ENCODE measurements around the gene B3GNT2. TPM values are rescaled to one million over a fixed set of nuclear protein-coding genes. Genes with fewer than 3 reads are reported as not detected.
"Not testable (repeated sequence)": the region's sequence is repeated elsewhere in the genome, so short reads cannot be mapped to it uniquely, and the experiment has no call there.

Gene B3GNT2
- total RNA-seq, 4 donors from 2014 or later = 12.6 to 41.9 (median 28.0) TPM

GRCh38 chr2:62151306-62151638, 44.6 kb upstream of the B3GNT2 start:
- DNase-seq (ENCODE audit: low spot score in 2 of 2) = no peak
- Histone ChIP-seq H3K36me3 (peaks cover 0 to 10% (median 0%) of the 10 kb centered on the region in 3 donors), H3K27me3 (no peaks in the 10 kb centered on the region), H3K27ac (no peak overlapping the region), H3K4me1 (no peaks in the 10 kb centered on the region), H3K9me3 (peaks cover 0 to 8% (median 0%) of the 10 kb centered on the region in 4 donors), H3K4me3 (no peak overlapping the region)
- 62 to 69% methylated on average over 4 of the region's 4 CpGs for WGBS, 2 donors
- TF ChIP-seq POLR2A (IDR thresholded peaks at IDR 0.05) (no peak), EP300 (IDR thresholded peaks at IDR 0.05) (no peak)
- TF ChIP-seq, protein P1, sequence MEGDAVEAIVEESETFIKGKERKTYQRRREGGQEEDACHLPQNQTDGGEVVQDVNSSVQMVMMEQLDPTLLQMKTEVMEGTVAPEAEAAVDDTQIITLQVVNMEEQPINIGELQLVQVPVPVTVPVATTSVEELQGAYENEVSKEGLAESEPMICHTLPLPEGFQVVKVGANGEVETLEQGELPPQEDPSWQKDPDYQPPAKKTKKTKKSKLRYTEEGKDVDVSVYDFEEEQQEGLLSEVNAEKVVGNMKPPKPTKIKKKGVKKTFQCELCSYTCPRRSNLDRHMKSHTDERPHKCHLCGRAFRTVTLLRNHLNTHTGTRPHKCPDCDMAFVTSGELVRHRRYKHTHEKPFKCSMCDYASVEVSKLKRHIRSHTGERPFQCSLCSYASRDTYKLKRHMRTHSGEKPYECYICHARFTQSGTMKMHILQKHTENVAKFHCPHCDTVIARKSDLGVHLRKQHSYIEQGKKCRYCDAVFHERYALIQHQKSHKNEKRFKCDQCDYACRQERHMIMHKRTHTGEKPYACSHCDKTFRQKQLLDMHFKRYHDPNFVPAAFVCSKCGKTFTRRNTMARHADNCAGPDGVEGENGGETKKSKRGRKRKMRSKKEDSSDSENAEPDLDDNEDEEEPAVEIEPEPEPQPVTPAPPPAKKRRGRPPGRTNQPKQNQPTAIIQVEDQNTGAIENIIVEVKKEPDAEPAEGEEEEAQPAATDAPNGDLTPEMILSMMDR (IDR thresholded peaks at IDR 0.05) = no peak

GRCh38 chr2:62152000-62152399, 43.9 kb upstream of the B3GNT2 start:
- no peaks in the 10 kb centered on the region for H3K4me1 ChIP-seq
- H3K9me3 ChIP-seq = peaks cover 0 to 8% (median 0%) of the 10 kb centered on the region in 4 donors
- WGBS, 2 donors = 85 to 89% methylated on average over 3 of the region's 3 CpGs
- no peak for DNase-seq (ENCODE audit: low spot score in 2 of 2)
- H3K36me3 ChIP-seq = peaks cover 0 to 10% (median 0%) of the 10 kb centered on the region in 3 donors
- H3K27me3 ChIP-seq = no peaks in the 10 kb centered on the region
- H3K4me3 ChIP-seq = no peak overlapping the region
- TF ChIP-seq, protein P1 (IDR thresholded peaks at IDR 0.05) = no peak
- TF ChIP-seq EP300 (IDR thresholded peaks at IDR 0.05) = no peak
- H3K27ac ChIP-seq = no peak overlapping the region

DNA sequence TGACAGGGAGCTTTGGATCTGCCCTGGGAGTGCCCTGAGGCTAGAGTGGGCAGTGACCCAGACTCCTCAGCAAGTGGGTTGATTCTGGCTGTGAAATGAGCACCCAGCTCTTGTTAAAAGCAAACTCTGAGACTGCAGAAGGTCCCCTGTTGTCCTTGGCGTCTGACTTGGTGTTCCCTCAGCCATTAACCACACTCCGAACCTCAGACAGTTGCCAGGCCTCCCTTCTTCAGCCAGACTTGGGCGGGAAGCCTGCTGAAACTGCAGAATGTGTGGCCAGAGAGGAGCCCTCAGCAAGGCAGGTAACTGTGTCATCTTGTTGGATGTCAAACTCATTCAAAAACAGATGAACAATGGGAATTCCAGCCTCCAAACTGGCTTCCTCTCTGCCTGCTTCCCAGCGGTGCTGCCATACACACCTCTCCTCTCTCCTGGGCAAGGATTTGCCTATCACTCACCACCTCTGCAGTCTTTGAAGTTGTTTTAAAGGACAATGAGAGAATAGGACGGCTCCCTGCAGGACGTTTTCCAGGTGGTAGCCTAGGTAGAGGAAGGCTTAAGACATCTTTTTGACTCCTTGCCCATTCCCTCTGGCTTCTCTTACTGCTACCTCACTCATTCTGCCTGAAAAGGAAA, 38.9 kb upstream of the B3GNT2 start:
- no peak overlapping the region for H3K4me3 ChIP-seq
- H3K4me1 ChIP-seq = peaks cover 0 to 5% (median 0%) of the 10 kb centered on the region in 4 donors
- no peak overlapping the region for H3K27ac ChIP-seq
- H3K36me3 ChIP-seq = peaks cover 0 to 5% (median 0%) of the 10 kb centered on the region in 3 donors
- TF ChIP-seq EP300 (IDR thresholded peaks at IDR 0.05) (no peak), POLR2A (IDR thresholded peaks at IDR 0.05) (no peak)
- TF ChIP-seq, protein P1 (IDR thresholded peaks at IDR 0.05) = no peak
- no peak for DNase-seq (ENCODE audit: low spot score in 2 of 2)
- no peaks in the 10 kb centered on the region for H3K27me3 ChIP-seq
- WGBS, 2 donors = 69 to 78% methylated on average over 6 of the region's 6 CpGs
- peaks cover 0 to 8% (median 0%) of the 10 kb centered on the region in 4 donors for H3K9me3 ChIP-seq

GRCh38 chr2:62158444-62159121, 37.3 kb upstream of the B3GNT2 start:
- Histone ChIP-seq H3K4me3 (no peak overlapping the region), H3K27me3 (no peaks in the 10 kb centered on the region), H3K36me3 (peaks cover 0 to 5% (median 0%) of the 10 kb centered on the region in 3 donors), H3K4me1 (peaks cover 0 to 12% (median 0%) of the 10 kb centered on the region in 4 donors), H3K9me3 (peaks cover 0 to 8% (median 0%) of the 10 kb centered on the region in 4 donors), H3K27ac (no peak overlapping the region)
- TF ChIP-seq EP300 (IDR thresholded peaks at IDR 0.05) (no peak), POLR2A (IDR thresholded peaks at IDR 0.05) (no peak)
- TF ChIP-seq, protein P1 (IDR thresholded peaks at IDR 0.05) = no peak
- DNase-seq (ENCODE audit: low spot score in 2 of 2) = no peak
- 54 to 56% methylated on average over 9 of the region's 9 CpGs for WGBS, 2 donors

DNA sequence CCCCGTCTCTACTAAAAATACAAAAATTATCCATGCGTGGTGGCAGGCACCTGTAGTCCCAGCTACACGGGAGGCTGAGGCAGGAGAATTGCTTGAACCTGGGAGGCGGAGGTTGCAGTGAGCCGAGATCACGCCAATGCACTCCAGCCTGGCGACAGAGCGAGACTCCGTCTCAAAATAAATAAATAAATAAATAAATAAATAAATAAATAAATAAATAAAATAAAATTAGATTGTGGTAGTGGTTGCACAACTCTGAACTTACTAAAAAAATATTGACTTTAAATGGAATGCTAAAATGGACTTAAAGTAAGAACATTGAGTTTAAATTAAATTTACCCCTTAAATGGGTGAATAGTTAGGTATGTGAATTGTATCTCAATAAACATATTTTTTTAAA, 35.2 kb upstream of the B3GNT2 start:
- DNase-seq (ENCODE audit: low spot score in 2 of 2); H3K36me3 ChIP-seq; H3K27me3 ChIP-seq; H3K9me3 ChIP-seq; H3K27ac ChIP-seq; H3K4me3 ChIP-seq: not testable (repeated sequence)
- H3K4me1 ChIP-seq = peaks cover 0 to 13% (median 0%) of the 10 kb centered on the region in 4 donors
- WGBS, 2 donors = 97 to 98% methylated on average over 9 of the region's 9 CpGs
